DMS153 treated with DMSO at 0.1 percent for 48 hours (cell line): Measurements from ENCODE around the gene RCBTB1.
A peak's percentile ranks its signal among the peaks of the same experiment; 100 is the strongest.
"Not testable (repeated sequence)": the region's sequence is repeated elsewhere in the genome, so short reads cannot be mapped to it uniquely, and the experiment has no call there.

Experiments
- DNase-seq: peaks from one replicate; lab custom pipeline; 2025; ENCODE audit not compliant: unreplicated experiment; lab: John Stamatoyannopoulos, UW

Gene RCBTB1

GRCh38 chr13:49606747-49607648 lies 21.6 kb upstream of the RCBTB1 start:
- peak; percentile 86 for DNase-seq

GRCh38 chr13:49604570-49604969 lies 19.2 kb upstream of the RCBTB1 start:
- DNase-seq = no peak

- DNase-seq = not testable (repeated sequence)
Measured at GRCh38 chr13:49602615-49603014, 17.3 kb upstream of the RCBTB1 start.

- no peak for DNase-seq
Measured at GRCh38 chr13:49602005-49602404, 16.6 kb upstream of the RCBTB1 start.

- DNase-seq = no peak
Measured at GRCh38 chr13:49597043-49597641, 11.8 kb upstream of the RCBTB1 start.

GRCh38 chr13:49596221-49596620 lies 10.9 kb upstream of the RCBTB1 start:
- no peak for DNase-seq

- no peak for DNase-seq
Measured at GRCh38 chr13:49594576-49594975, 9.2 kb upstream of the RCBTB1 start.

- DNase-seq = not testable (repeated sequence)
Measured at GRCh38 chr13:49593876-49594275, 8.5 kb upstream of the RCBTB1 start.

GRCh38 chr13:49590714-49591113 lies 5.4 kb upstream of the RCBTB1 start:
- DNase-seq = not testable (repeated sequence)

GRCh38 chr13:49587311-49587847 lies 2.0 kb upstream of the RCBTB1 start:
- no peak for DNase-seq

- no peak for DNase-seq
Measured at GRCh38 chr13:49586717-49587116, 1.4 kb upstream of the RCBTB1 start.

- peak; percentile 20 for DNase-seq
Measured at GRCh38 chr13:49584771-49585182, 581 bp downstream of the RCBTB1 start.

GRCh38 chr13:49580980-49581680 lies 4.2 kb downstream of the RCBTB1 start:
- DNase-seq = no peak

GRCh38 chr13:49579501-49579900 lies 5.9 kb downstream of the RCBTB1 start:
- DNase-seq = no peak

GRCh38 chr13:49571299-49572240 lies 13.8 kb downstream of the RCBTB1 start:
- no peak for DNase-seq

GRCh38 chr13:49569993-49570689 lies 15.2 kb downstream of the RCBTB1 start:
- DNase-seq = no peak

- DNase-seq = no peak
Measured at GRCh38 chr13:49567491-49567890, 17.9 kb downstream of the RCBTB1 start.

- no peak for DNase-seq
Measured at GRCh38 chr13:49566461-49566860, 18.9 kb downstream of the RCBTB1 start.

GRCh38 chr13:49565461-49565860 lies 19.9 kb downstream of the RCBTB1 start:
- DNase-seq = not testable (repeated sequence)

GRCh38 chr13:49563516-49563915 lies 21.8 kb downstream of the RCBTB1 start:
- no peak for DNase-seq
